Tibial nerve (tissue), 4 donors: ENCODE results near the gene GABPB1.

Experiments
- EP300 ChIP-seq, 2 donors: sonication (generic); formaldehyde crosslinking; IDR thresholded peaks; one replicate each; pipeline ENCODE4 v1.6.1; 2017; ENCODE audit warnings: antibody characterized with exemption in 2 of 2, mild to moderate bottlenecking in 1 of 2
- POLR2A ChIP-seq, 2 donors: fragments of 450-650 bp; IDR thresholded peaks; one replicate each; pipeline ENCODE4 v1.6.1; 2017; ENCODE audit warnings: antibody characterized with exemption in 2 of 2, mild to moderate bottlenecking in 2 of 2, moderate library complexity in 2 of 2
- TF ChIP-seq, protein P1 (sequence below), 5 experiments: fragments of 200-600 bp in 3 of 5; fragments of 450-650 bp in 2 of 5; sonication (generic) in 3 of 5; IDR thresholded peaks; one replicate each; pipeline ENCODE4 v1.5.1; 2016 to 2019; ENCODE audit warnings: antibody characterized with exemption in 5 of 5, mild to moderate bottlenecking in 3 of 5, moderate library complexity in 2 of 5

DNA sequence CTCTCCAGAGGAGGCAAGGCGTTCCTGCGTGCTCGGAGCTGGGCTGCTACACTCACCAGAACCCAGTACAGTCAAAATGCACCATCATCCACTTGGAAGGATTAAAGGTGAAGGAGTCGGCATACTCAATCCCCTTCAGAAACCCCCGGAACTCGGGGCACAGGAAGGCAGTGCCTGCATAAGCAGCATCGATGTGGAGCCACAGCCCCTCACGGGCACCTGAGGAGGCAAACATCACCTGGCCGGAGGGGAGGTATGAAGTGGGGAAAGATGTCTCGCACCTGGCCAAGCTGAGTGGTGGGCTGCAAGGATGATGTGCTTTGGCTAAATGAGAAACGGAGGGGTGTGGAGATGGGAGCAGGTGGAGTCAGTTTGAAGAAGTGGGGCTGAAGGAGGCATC lies 102.4 kb downstream of the GABPB1 start:
- TF ChIP-seq, protein P1, sequence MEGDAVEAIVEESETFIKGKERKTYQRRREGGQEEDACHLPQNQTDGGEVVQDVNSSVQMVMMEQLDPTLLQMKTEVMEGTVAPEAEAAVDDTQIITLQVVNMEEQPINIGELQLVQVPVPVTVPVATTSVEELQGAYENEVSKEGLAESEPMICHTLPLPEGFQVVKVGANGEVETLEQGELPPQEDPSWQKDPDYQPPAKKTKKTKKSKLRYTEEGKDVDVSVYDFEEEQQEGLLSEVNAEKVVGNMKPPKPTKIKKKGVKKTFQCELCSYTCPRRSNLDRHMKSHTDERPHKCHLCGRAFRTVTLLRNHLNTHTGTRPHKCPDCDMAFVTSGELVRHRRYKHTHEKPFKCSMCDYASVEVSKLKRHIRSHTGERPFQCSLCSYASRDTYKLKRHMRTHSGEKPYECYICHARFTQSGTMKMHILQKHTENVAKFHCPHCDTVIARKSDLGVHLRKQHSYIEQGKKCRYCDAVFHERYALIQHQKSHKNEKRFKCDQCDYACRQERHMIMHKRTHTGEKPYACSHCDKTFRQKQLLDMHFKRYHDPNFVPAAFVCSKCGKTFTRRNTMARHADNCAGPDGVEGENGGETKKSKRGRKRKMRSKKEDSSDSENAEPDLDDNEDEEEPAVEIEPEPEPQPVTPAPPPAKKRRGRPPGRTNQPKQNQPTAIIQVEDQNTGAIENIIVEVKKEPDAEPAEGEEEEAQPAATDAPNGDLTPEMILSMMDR (IDR thresholded peaks at IDR 0.05) = no peak
- TF ChIP-seq POLR2A (IDR thresholded peaks at IDR 0.05) (no peak), EP300 (IDR thresholded peaks at IDR 0.05) (no peak)
